H1 (cell line): ENCODE results near the gene JTB. TPM values are rescaled to one million over a fixed set of nuclear protein-coding genes. Genes with fewer than 3 reads are reported as not detected.
"Not testable (repeated sequence)": the region's sequence is repeated elsewhere in the genome, so short reads cannot be mapped to it uniquely, and the experiment has no call there.

Source experiments
- CTCF ChIA-PET: fragments of 300-600 bp; sonication (Branson Sonifier 250); formaldehyde crosslinking; loops from one replicate; lab custom pipeline; 2021; ENCODE audit not compliant: partially characterized antibody; lab: Charles Lee
- POLR2A ChIA-PET: fragments of 300-600 bp; sonication (Branson Sonifier 250); formaldehyde crosslinking; loops from one replicate; lab custom pipeline; 2021; ENCODE audit warnings: inconsistent platforms; ENCODE audit not compliant: partially characterized antibody; lab: Charles Lee
- DNase-seq, 2 experiments: peaks; one replicate each; pipeline versions ENCODE4 v3.0.0 to v3.0.0-alpha.2; 2010 to 2022; ENCODE audit warnings: low spot score in 2 of 2, low read depth in 1 of 2, mixed read lengths in 1 of 2
- FAIRE-seq: peaks from 2 replicates; lab custom pipeline; 2011; peaks lifted over from hg19 to GRCh38; lab: Jason Lieb, UNC
- H2AFZ ChIP-seq: 2 replicates; pipeline ENCODE4 v1.8.1; 2012; ENCODE audit warnings: low read length, inconsistent platforms
- H2AK5ac ChIP-seq: 2 replicates; pipeline ENCODE4 v1.6.1; 2013; ENCODE audit warnings: low read depth, low read length
- H2BK120ac ChIP-seq: replicated peaks from 2 replicates; pipeline ENCODE3; 2013; ENCODE audit warnings: low read depth, low read length, inconsistent platforms
- H2BK12ac ChIP-seq: 2 replicates; pipeline ENCODE4 v1.6.1; 2013; ENCODE audit warnings: low read depth, low read length
- H2BK15ac ChIP-seq: 2 replicates; pipeline ENCODE4 v1.6.1; 2013; ENCODE audit warnings: low read length
- H2BK20ac ChIP-seq: 2 replicates; pipeline ENCODE4 v1.6.1; 2013; ENCODE audit warnings: low read length
- H2BK5ac ChIP-seq: 2 replicates; pipeline ENCODE4 v1.6.1; 2013; ENCODE audit warnings: low read depth, low read length
- H3K14ac ChIP-seq: 2 replicates; pipeline ENCODE4 v1.6.1; 2013; ENCODE audit warnings: inconsistent platforms; ENCODE audit not compliant: insufficient read length
- H3K18ac ChIP-seq: 2 replicates; pipeline ENCODE4 v1.6.1; 2013; ENCODE audit warnings: low read length; ENCODE audit errors: extremely low read depth
- H3K23ac ChIP-seq: 2 replicates; pipeline ENCODE4 v1.6.1; 2013; ENCODE audit warnings: inconsistent platforms; ENCODE audit not compliant: insufficient read length
- H3K23me2 ChIP-seq: 2 replicates; pipeline ENCODE4 v1.6.1; 2013; ENCODE audit warnings: low read depth, low read length
- H3K27ac ChIP-seq: 2 replicates; pipeline ENCODE4 v1.6.1; 2011; ENCODE audit warnings: low read depth, low read length, inconsistent platforms
- H3K27me3 ChIP-seq, 4 experiments: replicated peaks in 1 of 4; 1 replicate in 1 of 4; 2 replicates in 3 of 4; pipeline versions ENCODE4 v1.6.1 to v1.8.1; 2011 to 2013; ENCODE audit warnings: low read length in 3 of 4, mild to moderate bottlenecking in 3 of 4, inconsistent platforms in 2 of 4, mixed read lengths in 2 of 4, moderate library complexity in 1 of 4; ENCODE audit not compliant: control insufficient read depth in 3 of 4, insufficient read depth in 3 of 4; ENCODE audit errors: extremely low read depth in 1 of 4
- H3K36me3 ChIP-seq, 4 experiments: 2 replicates each; pipeline versions ENCODE4 v1.6.1 to v1.8.1; 2011 to 2013; ENCODE audit warnings: mild to moderate bottlenecking in 4 of 4, low read length in 3 of 4, moderate library complexity in 2 of 4, control low read depth in 1 of 4, inconsistent platforms in 1 of 4; ENCODE audit not compliant: insufficient read depth in 4 of 4, control insufficient read depth in 2 of 4
- H3K4ac ChIP-seq: replicated peaks from 2 replicates; pipeline ENCODE3; 2013; ENCODE audit warnings: low read length, low read depth, mixed read lengths, inconsistent platforms; ENCODE audit not compliant: insufficient read length
- H3K4me1 ChIP-seq, 4 experiments: replicated peaks in 1 of 4; 1 replicate in 1 of 4; 2 replicates in 3 of 4; pipeline versions ENCODE4 v1.6.1 to v1.8.1; 2011 to 2013; ENCODE audit warnings: low read length in 3 of 4, inconsistent platforms in 2 of 4, mixed read lengths in 1 of 4; ENCODE audit not compliant: insufficient read depth in 4 of 4, control insufficient read depth in 3 of 4
- H3K4me2 ChIP-seq, 2 experiments: 2 replicates each; pipeline versions ENCODE4 v1.6.1 to v1.8.1; 2011 to 2013; ENCODE audit warnings: low read depth in 2 of 2, low read length in 2 of 2, control low read depth in 1 of 2, inconsistent platforms in 1 of 2, mild to moderate bottlenecking in 1 of 2; ENCODE audit not compliant: insufficient read depth in 1 of 2
- H3K4me3 ChIP-seq, 4 experiments: fragments of 200-600, 300-600 bp in 1 of 4; sonication (generic), shearing (Covaris generic), sonication (Bioruptor Twin) in 1 of 4; 2 replicates each; pipeline versions ENCODE4 v1.5.1 to v1.8.1; 2011 to 2016; ENCODE audit warnings: low read length in 4 of 4, low read depth in 3 of 4, control low read depth in 2 of 4, inconsistent platforms in 2 of 4, mild to moderate bottlenecking in 2 of 4, mixed read lengths in 1 of 4, moderate library complexity in 1 of 4; ENCODE audit not compliant: insufficient read depth in 2 of 4; ENCODE audit errors: extremely low read depth in 1 of 4
- H3K56ac ChIP-seq: replicated peaks from 2 replicates; pipeline ENCODE3; 2013; ENCODE audit warnings: low read depth, mild to moderate bottlenecking, mixed read lengths, low read length, inconsistent platforms; ENCODE audit not compliant: insufficient read length
- H3K79me1 ChIP-seq: 2 replicates; pipeline ENCODE4 v1.6.1; 2013; ENCODE audit warnings: low read depth, low read length, control low read depth
- H3K79me2 ChIP-seq, 2 experiments: 2 replicates each; pipeline versions ENCODE4 v1.6.1 to v1.8.1; 2012 to 2013; ENCODE audit warnings: low read length in 2 of 2, mild to moderate bottlenecking in 2 of 2, inconsistent platforms in 1 of 2; ENCODE audit not compliant: insufficient read depth in 2 of 2, control insufficient read depth in 1 of 2
- H3K9ac ChIP-seq, 4 experiments: replicated peaks in 1 of 4; 1 replicate in 1 of 4; 2 replicates in 3 of 4; pipeline versions ENCODE4 v1.6.1 to v1.8.1; 2011 to 2013; ENCODE audit warnings: low read depth in 3 of 4, low read length in 3 of 4, control low read depth in 2 of 4, mild to moderate bottlenecking in 2 of 4, moderate library complexity in 2 of 4, inconsistent platforms in 1 of 4; ENCODE audit errors: extremely low read depth in 1 of 4
- H3K9me3 ChIP-seq, 2 experiments: 2 replicates each; pipeline versions ENCODE4 v1.6.1 to v1.8.1; 2012 to 2013; ENCODE audit warnings: mild to moderate bottlenecking in 2 of 2, moderate library complexity in 2 of 2, control low read depth in 1 of 2, inconsistent platforms in 1 of 2, low read depth in 1 of 2, low read length in 1 of 2, mixed read lengths in 1 of 2; ENCODE audit not compliant: insufficient read depth in 2 of 2
- H4K20me1 ChIP-seq, 2 experiments: replicated peaks in 1 of 2; 2 replicates each; pipeline versions ENCODE3 to v1.8.1; 2011 to 2013; ENCODE audit warnings: inconsistent platforms in 2 of 2, low read length in 2 of 2, mild to moderate bottlenecking in 1 of 2; ENCODE audit not compliant: insufficient read depth in 2 of 2, control insufficient read depth in 1 of 2
- H4K5ac ChIP-seq: 2 replicates; pipeline ENCODE4 v1.6.1; 2013; ENCODE audit warnings: low read length, low read depth, mixed read lengths, inconsistent platforms; ENCODE audit not compliant: insufficient read length
- H4K8ac ChIP-seq: 2 replicates; pipeline ENCODE4 v1.8.0; 2013; ENCODE audit warnings: mild to moderate bottlenecking, moderate library complexity, low read length, inconsistent platforms; ENCODE audit not compliant: insufficient read depth; ENCODE audit errors: extremely low read depth
- H4K91ac ChIP-seq: replicated peaks from 2 replicates; pipeline ENCODE3; 2013; ENCODE audit warnings: low read length, mixed read lengths, inconsistent platforms; ENCODE audit not compliant: insufficient read length
- WGBS, 2 experiments: shearing (Covaris generic) in 1 of 2; methylation state at CpG; one replicate each; pipeline versions ENCODE4 v1.1.6 to v1.1.7; 2013 to 2015; ENCODE audit warnings: low lambda C conversion rate in 2 of 2, mixed read lengths in 2 of 2, inconsistent platforms in 1 of 2, low coverage in 1 of 2, missing lambda C conversion rate in 1 of 2; ENCODE audit not compliant: insufficient replicate concordance in 2 of 2, insufficient coverage in 1 of 2, insufficient read length in 1 of 2; ENCODE audit errors: extremely low coverage in 1 of 2, missing lambda C conversion rate in 1 of 2; 5-methylcytosine and 5-hydroxymethylcytosine counted together
- polyA plus RNA-seq, 7 experiments: library from polyadenylated mRNA; depleted of rRNA in 3 of 7; stranded (reverse) in 5 of 7; unstranded in 2 of 7; fragments of >200 nt in 5 of 7; fragments of 200-250 nt in 2 of 7; gene quantifications; 1 replicate in 5 of 7; 2 replicates in 1 of 7; 4 replicates in 1 of 7; pipeline versions ENCODE4 v1.2.1 to v1.2.3, GENCODE V29; 2011 to 2013; ENCODE audit warnings: missing spikeins in 2 of 7, mixed read lengths in 2 of 7
- total RNA-seq: library from RNA; stranded (reverse); fragmentation: NEBNext Ultra II Directional; extraction: Animal tissue kit (Norgen Biotek cat#: 25700); gene quantifications from 2 replicates; pipeline ENCODE4 v1.2.1, GENCODE V29; 2021

Gene JTB
- total and polyA plus RNA-seq, 2 of the 8 experiments (the other 6 are each of a cell fraction or from before 2014, with no cell fraction given) = 91.1 to 122 TPM

- H4K8ac ChIP-seq, FAIRE-seq, H4K91ac ChIP-seq, H2BK20ac ChIP-seq, H3K27me3 ChIP-seq, H3K23ac ChIP-seq, H4K5ac ChIP-seq, H3K4ac ChIP-seq, H3K9ac ChIP-seq, H2BK120ac ChIP-seq, H3K18ac ChIP-seq, H2BK12ac ChIP-seq, H3K79me1 ChIP-seq, H2AFZ ChIP-seq, H3K27ac ChIP-seq, H3K4me1 ChIP-seq, H2BK5ac ChIP-seq, H2BK15ac ChIP-seq, H3K56ac ChIP-seq, H3K4me2 ChIP-seq, H2AK5ac ChIP-seq, H4K20me1 ChIP-seq, H3K14ac ChIP-seq, H3K9me3 ChIP-seq, DNase-seq: not testable (repeated sequence)
- ChIA-PET CTCF (interaction anchor here (0.6 to 2.7 kb wide), 7 partner anchors 8 to 207 kb away, joined by 3 to 29 read pairs (median 7); partner anchors contain the start of genes CREB3L4 and RAB13), POLR2A (interaction anchor here (1.0 to 15.5 kb wide), 7 partner anchors 11 to 203 kb away, joined by 4 to 276 read pairs (median 10); partner anchors contain the start of genes CREB3L4, CRTC2, DENND4B and GATAD2B)
- WGBS, 2 experiments = 93% methylated on average over 12 of the region's 12 CpGs; no CpG with 5 or more reads in 1 of the 2 experiments
- Histone ChIP-seq H3K36me3 (peaks cover 13 to 51% (median 36%) of the 10 kb centered on the region in 4 experiments; a peak in 7 of 8 replicates), H3K79me2 (peaks cover 0 to 17% of the 10 kb centered on the region in 2 experiments; a peak in 2 of 4 replicates), H3K4me3 (peak overlapping the region in 1 of 4 experiments; percentile 94; a peak in 1 of 8 replicates), H3K23me2 (peaks cover 16% of the 10 kb centered on the region)
These were observed 1.6 kb upstream of the JTB start for GRCh38 chr1:153979091-153979490.
